GM13976 (cell line): ENCODE results near the gene SLC25A28.
A peak's percentile ranks its signal among the peaks of the same experiment; 100 is the strongest.
"Not testable (repeated sequence)": the region's sequence is repeated elsewhere in the genome, so short reads cannot be mapped to it uniquely, and the experiment has no call there.

Experiments used
- DNase-seq: peaks from one replicate; pipeline ENCODE4 v3.0.0; 2012; ENCODE audit warnings: low spot score
- CTCF ChIP-seq: IDR thresholded peaks from 2 replicates; pipeline ENCODE4 v1.5.1; 2012; ENCODE audit warnings: borderline replicate concordance, mild to moderate bottlenecking; ENCODE audit not compliant: insufficient read depth; ENCODE audit errors: extremely low read depth, missing control alignments, control extremely low read depth
- in situ Hi-C: fragments of 300-500 bp; cut with MboI; formaldehyde crosslinking; loops from one replicate; pipeline ENCODE4 v1.12.0; 2022; ENCODE audit warnings: low sequenced_read_pairs, mixed read lengths, inconsistent platforms; ENCODE audit not compliant: unreplicated experiment

Gene SLC25A28

GRCh38 chr10:99629625-99629978, 9.4 kb upstream of the SLC25A28 start:
- no peak for TF ChIP-seq CTCF
- no peak for DNase-seq
- in situ Hi-C loops, result no loop called here

GRCh38 chr10:99628923-99629624, 8.8 kb upstream of the SLC25A28 start:
- in situ Hi-C loops, result no loop called here
- no peak for TF ChIP-seq CTCF
- DNase-seq, result no peak

- DNase-seq, in situ Hi-C loops: not testable (repeated sequence)
Observed at GRCh38 chr10:99625124-99625523, 4.9 kb upstream of the SLC25A28 start.

GRCh38 chr10:99623919-99624318, 3.7 kb upstream of the SLC25A28 start:
- no peak for TF ChIP-seq CTCF
- in situ Hi-C loops, result no loop called here
- no peak for DNase-seq

GRCh38 chr10:99621454-99622251, 1.4 kb upstream of the SLC25A28 start:
- DNase-seq, result no peak
- in situ Hi-C loops, result no loop called here
- no peak for TF ChIP-seq CTCF

GRCh38 chr10:99620711-99621453, 643 bp upstream of the SLC25A28 start:
- no peak for TF ChIP-seq CTCF
- peak; percentile 85 for DNase-seq
- in situ Hi-C loops, result no loop called here

- peak; percentile 31 for DNase-seq
- TF ChIP-seq CTCF, result no peak
- in situ Hi-C loops, result loop anchor here (10.0 kb wide), 3 partner anchors 54 to 224 kb away; partner anchors contain the start of gene GOT1
Observed at GRCh38 chr10:99619090-99619800, 994 bp downstream of the SLC25A28 start.
